WTC11 (cell line): ENCODE measurements around the gene ACAT2. TPM values are rescaled to one million over a fixed set of nuclear protein-coding genes. Genes with fewer than 3 reads are reported as not detected.
"Not testable (repeated sequence)": the region's sequence is repeated elsewhere in the genome, so short reads cannot be mapped to it uniquely, and the experiment has no call there.

Source experiments
- ATAC-seq: fragments of 200-7000 bp; cut with Tn5 transposase; 2 replicates; pipeline ENCODE4 v1.10.0; 2021; ENCODE audit warnings: mild to moderate bottlenecking, moderate library complexity
- CTCF ChIA-PET: fragments of 300-600 bp; sonication (Branson Sonifier 250); formaldehyde crosslinking; loops from one replicate; lab custom pipeline; 2021; ENCODE audit warnings: antibody characterized with exemption; lab: Charles Lee
- POLR2A ChIA-PET: fragments of 350-600 bp; sonication (Branson Sonifier 250); formaldehyde crosslinking; loops from one replicate; lab custom pipeline; 2021; ENCODE audit warnings: antibody characterized with exemption; lab: Charles Lee
- DNase-seq: peaks from one replicate; pipeline ENCODE4 v3.0.0; 2021; ENCODE audit warnings: low spot score
- H3K27ac Mint-ChIP-seq: 2 replicates; pipeline ENCODE4 v1.8.0; 2021; ENCODE audit warnings: mixed read lengths
- H3K27me3 Mint-ChIP-seq: 2 replicates; pipeline ENCODE4 v1.8.0; 2021; ENCODE audit warnings: low read depth, mild to moderate bottlenecking, moderate library complexity, mixed read lengths
- H3K36me3 Mint-ChIP-seq: 2 replicates; pipeline ENCODE4 v1.8.0; 2021; ENCODE audit warnings: mixed read lengths
- H3K4me1 Mint-ChIP-seq: 2 replicates; pipeline ENCODE4 v1.8.0; 2022; ENCODE audit warnings: mixed read lengths
- H3K4me3 Mint-ChIP-seq: 2 replicates; pipeline ENCODE4 v1.8.0; 2021; ENCODE audit warnings: mild to moderate bottlenecking, moderate library complexity, mixed read lengths
- H3K9me3 Mint-ChIP-seq: 2 replicates; pipeline ENCODE4 v1.8.0; 2021; ENCODE audit warnings: mixed read lengths
- ATF1 ChIP-seq: sonication (generic); formaldehyde crosslinking; IDR thresholded peaks from 2 replicates; pipeline ENCODE4 v1.8.1; 2023; ENCODE audit warnings: mild to moderate bottlenecking, moderate library complexity, missing genetic modification reagents
- CREB1 ChIP-seq: sonication (generic); formaldehyde crosslinking; IDR thresholded peaks from 2 replicates; pipeline ENCODE4 v1.8.0; 2023; ENCODE audit warnings: mild to moderate bottlenecking, missing genetic modification reagents
- FOXJ3 ChIP-seq: sonication (generic); formaldehyde crosslinking; IDR thresholded peaks from 2 replicates; pipeline ENCODE4 v1.9.0; 2021; ENCODE audit warnings: missing genetic modification reagents, mild to moderate bottlenecking, borderline replicate concordance
- FOXK1 ChIP-seq: sonication (generic); formaldehyde crosslinking; IDR thresholded peaks from 2 replicates; pipeline ENCODE4 v1.8.0; 2022; ENCODE audit warnings: mild to moderate bottlenecking, moderate library complexity, missing genetic modification reagents
- GTF2I ChIP-seq: fragments of 250-450 bp; sonication (Bioruptor Pico); conservative IDR thresholded peaks from 2 replicates; pipeline ENCODE4 v1.4.0; 2021; ENCODE audit warnings: mild to moderate bottlenecking
- HMGA2 ChIP-seq: fragments of 250-450 bp; sonication (Bioruptor Pico); IDR thresholded peaks from 2 replicates; pipeline ENCODE4 v1.4.0; 2021; ENCODE audit warnings: mild to moderate bottlenecking, moderate library complexity
- total RNA-seq: library from RNA; stranded (reverse); gene quantifications from 3 replicates; pipeline ENCODE4 v1.2.3, GENCODE V29; 2021
- TF ChIP-seq, protein P1 (sequence below): sonication (generic); formaldehyde crosslinking; IDR thresholded peaks from 2 replicates; pipeline ENCODE4 v1.8.1; 2022; ENCODE audit warnings: missing genetic modification reagents, borderline replicate concordance
- TF ChIP-seq, protein P2 (sequence below): sonication (generic); formaldehyde crosslinking; IDR thresholded peaks from 2 replicates; pipeline ENCODE4 v1.8.0; 2023; ENCODE audit warnings: mild to moderate bottlenecking, missing genetic modification reagents
- TF ChIP-seq, protein P3 (sequence below): fragments of 250-450 bp; sonication (Bioruptor Pico); IDR thresholded peaks from 2 replicates; pipeline ENCODE4 v2.1.2; 2022; ENCODE audit warnings: mild to moderate bottlenecking, moderate library complexity
- TF ChIP-seq, protein P4 (sequence below): sonication (generic); formaldehyde crosslinking; IDR thresholded peaks from 2 replicates; pipeline ENCODE4 v1.8.0; 2022; ENCODE audit warnings: mild to moderate bottlenecking, missing genetic modification reagents
- TF ChIP-seq, protein P5 (sequence below): sonication (generic); formaldehyde crosslinking; IDR thresholded peaks from 2 replicates; pipeline ENCODE4 v1.8.1; 2023; ENCODE audit warnings: mild to moderate bottlenecking, missing genetic modification reagents
- TF ChIP-seq, protein P6 (sequence below): sonication (generic); formaldehyde crosslinking; IDR thresholded peaks from 2 replicates; pipeline ENCODE4 v1.8.1; 2023; ENCODE audit warnings: mild to moderate bottlenecking, missing genetic modification reagents, moderate library complexity
- TF ChIP-seq, protein P7 (sequence below): sonication (generic); formaldehyde crosslinking; IDR thresholded peaks from 2 replicates; pipeline ENCODE4 v1.8.1; 2022; ENCODE audit warnings: low read depth, mild to moderate bottlenecking, moderate library complexity, missing genetic modification reagents, borderline replicate concordance
- TF ChIP-seq, protein P8 (sequence below): sonication (generic); formaldehyde crosslinking; IDR thresholded peaks from 2 replicates; pipeline ENCODE4 v1.8.1; 2022; ENCODE audit warnings: mild to moderate bottlenecking, moderate library complexity, missing genetic modification reagents

ACAT2 gene
- total RNA-seq, 1 experiment from 2014 or later = 138 TPM

DNA sequence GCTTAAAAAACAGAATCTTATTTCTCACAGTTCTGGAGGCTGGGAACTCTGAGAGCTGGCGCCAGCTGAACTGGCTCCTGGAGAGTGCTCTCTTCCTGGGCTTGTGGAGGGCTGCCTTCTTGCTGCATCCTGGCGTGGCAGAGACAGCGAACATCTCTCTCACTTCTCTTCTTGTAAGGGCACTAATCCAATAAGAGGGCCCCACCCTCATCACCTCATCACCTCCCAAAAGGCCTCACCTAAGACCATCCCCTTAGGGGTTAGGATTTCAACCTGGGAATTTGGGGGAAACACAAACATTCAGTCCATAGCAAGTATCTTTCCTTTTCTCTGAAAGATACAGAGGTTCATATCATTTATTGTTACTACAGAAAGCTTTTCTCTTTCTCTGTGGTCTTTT, 62.1 kb downstream of the ACAT2 start (continued):
- TF ChIP-seq FOXK1 (CRISPR knock-in tag) = no peak
- TF ChIP-seq, protein P1, sequence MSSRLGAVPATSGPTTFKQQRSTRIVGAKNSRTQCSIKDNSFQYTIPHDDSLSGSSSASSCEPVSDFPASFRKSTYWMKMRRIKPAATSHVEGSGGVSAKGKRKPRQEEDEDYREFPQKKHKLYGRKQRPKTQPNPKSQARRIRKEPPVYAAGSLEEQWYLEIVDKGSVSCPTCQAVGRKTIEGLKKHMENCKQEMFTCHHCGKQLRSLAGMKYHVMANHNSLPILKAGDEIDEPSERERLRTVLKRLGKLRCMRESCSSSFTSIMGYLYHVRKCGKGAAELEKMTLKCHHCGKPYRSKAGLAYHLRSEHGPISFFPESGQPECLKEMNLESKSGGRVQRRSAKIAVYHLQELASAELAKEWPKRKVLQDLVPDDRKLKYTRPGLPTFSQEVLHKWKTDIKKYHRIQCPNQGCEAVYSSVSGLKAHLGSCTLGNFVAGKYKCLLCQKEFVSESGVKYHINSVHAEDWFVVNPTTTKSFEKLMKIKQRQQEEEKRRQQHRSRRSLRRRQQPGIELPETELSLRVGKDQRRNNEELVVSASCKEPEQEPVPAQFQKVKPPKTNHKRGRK (CRISPR knock-in tag) = no peak
- TF ChIP-seq ATF1 = no peak
- TF ChIP-seq, protein P2, sequence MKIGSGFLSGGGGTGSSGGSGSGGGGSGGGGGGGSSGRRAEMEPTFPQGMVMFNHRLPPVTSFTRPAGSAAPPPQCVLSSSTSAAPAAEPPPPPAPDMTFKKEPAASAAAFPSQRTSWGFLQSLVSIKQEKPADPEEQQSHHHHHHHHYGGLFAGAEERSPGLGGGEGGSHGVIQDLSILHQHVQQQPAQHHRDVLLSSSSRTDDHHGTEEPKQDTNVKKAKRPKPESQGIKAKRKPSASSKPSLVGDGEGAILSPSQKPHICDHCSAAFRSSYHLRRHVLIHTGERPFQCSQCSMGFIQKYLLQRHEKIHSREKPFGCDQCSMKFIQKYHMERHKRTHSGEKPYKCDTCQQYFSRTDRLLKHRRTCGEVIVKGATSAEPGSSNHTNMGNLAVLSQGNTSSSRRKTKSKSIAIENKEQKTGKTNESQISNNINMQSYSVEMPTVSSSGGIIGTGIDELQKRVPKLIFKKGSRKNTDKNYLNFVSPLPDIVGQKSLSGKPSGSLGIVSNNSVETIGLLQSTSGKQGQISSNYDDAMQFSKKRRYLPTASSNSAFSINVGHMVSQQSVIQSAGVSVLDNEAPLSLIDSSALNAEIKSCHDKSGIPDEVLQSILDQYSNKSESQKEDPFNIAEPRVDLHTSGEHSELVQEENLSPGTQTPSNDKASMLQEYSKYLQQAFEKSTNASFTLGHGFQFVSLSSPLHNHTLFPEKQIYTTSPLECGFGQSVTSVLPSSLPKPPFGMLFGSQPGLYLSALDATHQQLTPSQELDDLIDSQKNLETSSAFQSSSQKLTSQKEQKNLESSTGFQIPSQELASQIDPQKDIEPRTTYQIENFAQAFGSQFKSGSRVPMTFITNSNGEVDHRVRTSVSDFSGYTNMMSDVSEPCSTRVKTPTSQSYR (CRISPR knock-in tag) = no peak
- TF ChIP-seq FOXJ3 (CRISPR knock-in tag) = no peak
- TF ChIP-seq, protein P3, sequence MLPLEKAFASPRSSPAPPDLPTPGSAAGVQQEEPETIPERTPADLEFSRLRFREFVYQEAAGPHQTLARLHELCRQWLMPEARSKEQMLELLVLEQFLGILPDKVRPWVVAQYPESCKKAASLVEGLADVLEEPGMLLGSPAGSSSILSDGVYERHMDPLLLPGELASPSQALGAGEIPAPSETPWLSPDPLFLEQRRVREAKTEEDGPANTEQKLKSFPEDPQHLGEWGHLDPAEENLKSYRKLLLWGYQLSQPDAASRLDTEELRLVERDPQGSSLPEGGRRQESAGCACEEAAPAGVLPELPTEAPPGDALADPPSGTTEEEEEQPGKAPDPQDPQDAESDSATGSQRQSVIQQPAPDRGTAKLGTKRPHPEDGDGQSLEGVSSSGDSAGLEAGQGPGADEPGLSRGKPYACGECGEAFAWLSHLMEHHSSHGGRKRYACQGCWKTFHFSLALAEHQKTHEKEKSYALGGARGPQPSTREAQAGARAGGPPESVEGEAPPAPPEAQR = no peak
- TF ChIP-seq, protein P4, sequence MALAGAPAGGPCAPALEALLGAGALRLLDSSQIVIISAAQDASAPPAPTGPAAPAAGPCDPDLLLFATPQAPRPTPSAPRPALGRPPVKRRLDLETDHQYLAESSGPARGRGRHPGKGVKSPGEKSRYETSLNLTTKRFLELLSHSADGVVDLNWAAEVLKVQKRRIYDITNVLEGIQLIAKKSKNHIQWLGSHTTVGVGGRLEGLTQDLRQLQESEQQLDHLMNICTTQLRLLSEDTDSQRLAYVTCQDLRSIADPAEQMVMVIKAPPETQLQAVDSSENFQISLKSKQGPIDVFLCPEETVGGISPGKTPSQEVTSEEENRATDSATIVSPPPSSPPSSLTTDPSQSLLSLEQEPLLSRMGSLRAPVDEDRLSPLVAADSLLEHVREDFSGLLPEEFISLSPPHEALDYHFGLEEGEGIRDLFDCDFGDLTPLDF = no peak
- TF ChIP-seq HMGA2 (CRISPR knock-in tag) = no peak

DNA sequence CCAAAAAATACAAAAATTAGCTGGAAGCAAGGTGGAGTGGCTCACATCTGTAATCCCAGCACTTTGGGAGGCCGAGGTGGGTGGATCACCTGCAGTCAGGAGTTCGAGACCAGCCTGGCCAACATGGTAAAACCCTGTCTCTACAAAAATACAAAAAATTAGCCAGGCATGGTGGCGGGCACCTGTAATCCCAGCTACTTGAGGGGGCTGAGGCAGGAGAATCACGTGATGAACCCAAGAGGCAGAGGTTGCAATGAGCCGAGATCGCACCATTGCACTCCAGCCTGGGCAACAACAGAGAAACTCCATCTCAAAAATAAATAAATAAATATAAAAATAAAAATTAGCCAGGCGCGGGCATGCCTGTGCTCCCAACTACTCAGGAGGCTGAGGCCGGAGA, 62.8 kb downstream of the ACAT2 start:
- H3K4me3 Mint-ChIP-seq, DNase-seq, H3K27ac Mint-ChIP-seq, CTCF ChIA-PET, ATAC-seq, POLR2A ChIA-PET, H3K9me3 Mint-ChIP-seq, H3K27me3 Mint-ChIP-seq, H3K36me3 Mint-ChIP-seq: not testable (repeated sequence)
- peaks cover 44% of the 10 kb centered on the region for H3K4me1 Mint-ChIP-seq

DNA sequence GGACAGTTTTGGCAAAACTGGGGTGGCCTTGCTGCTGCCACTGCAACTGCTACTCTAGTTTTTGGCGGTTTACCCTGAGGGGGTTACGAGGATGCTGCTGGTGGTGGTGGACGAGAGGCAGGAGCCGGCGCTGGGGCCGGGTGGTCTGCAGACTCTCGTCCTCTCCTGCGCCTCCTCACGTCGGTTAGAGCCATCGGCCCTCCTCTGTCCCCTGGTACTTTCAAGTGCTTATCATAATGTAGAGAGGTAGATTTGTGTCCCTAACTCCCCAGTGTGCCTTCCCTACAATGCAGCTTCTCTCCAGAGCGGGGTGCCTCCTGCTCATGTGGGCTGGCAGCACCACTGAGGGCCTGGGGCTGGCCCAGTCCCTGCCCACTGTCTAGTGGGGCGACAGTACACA, 64.2 kb downstream of the ACAT2 start:
- Mint-ChIP-seq H3K4me1 (peaks cover 45% of the 10 kb centered on the region), H3K27me3 (no peaks in the 10 kb centered on the region), H3K9me3 (no peaks in the 10 kb centered on the region), H3K36me3 (no peaks in the 10 kb centered on the region; the same call in 1 of the 2 replicates), H3K4me3 (no peak overlapping the region), H3K27ac (no peak overlapping the region)
- ChIA-PET POLR2A (no interaction called here), CTCF (no interaction called here)
- no peak for DNase-seq
- ATAC-seq = no peak
- no peak for TF ChIP-seq CREB1 (CRISPR knock-in tag)
- TF ChIP-seq, protein P5, sequence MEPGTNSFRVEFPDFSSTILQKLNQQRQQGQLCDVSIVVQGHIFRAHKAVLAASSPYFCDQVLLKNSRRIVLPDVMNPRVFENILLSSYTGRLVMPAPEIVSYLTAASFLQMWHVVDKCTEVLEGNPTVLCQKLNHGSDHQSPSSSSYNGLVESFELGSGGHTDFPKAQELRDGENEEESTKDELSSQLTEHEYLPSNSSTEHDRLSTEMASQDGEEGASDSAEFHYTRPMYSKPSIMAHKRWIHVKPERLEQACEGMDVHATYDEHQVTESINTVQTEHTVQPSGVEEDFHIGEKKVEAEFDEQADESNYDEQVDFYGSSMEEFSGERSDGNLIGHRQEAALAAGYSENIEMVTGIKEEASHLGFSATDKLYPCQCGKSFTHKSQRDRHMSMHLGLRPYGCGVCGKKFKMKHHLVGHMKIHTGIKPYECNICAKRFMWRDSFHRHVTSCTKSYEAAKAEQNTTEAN (CRISPR knock-in tag) = no peak
- TF ChIP-seq, protein P6, sequence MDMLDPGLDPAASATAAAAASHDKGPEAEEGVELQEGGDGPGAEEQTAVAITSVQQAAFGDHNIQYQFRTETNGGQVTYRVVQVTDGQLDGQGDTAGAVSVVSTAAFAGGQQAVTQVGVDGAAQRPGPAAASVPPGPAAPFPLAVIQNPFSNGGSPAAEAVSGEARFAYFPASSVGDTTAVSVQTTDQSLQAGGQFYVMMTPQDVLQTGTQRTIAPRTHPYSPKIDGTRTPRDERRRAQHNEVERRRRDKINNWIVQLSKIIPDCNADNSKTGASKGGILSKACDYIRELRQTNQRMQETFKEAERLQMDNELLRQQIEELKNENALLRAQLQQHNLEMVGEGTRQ (CRISPR knock-in tag) = no peak
- TF ChIP-seq, protein P4 = no peak
- TF ChIP-seq, protein P3 = no peak
- TF ChIP-seq, protein P7, sequence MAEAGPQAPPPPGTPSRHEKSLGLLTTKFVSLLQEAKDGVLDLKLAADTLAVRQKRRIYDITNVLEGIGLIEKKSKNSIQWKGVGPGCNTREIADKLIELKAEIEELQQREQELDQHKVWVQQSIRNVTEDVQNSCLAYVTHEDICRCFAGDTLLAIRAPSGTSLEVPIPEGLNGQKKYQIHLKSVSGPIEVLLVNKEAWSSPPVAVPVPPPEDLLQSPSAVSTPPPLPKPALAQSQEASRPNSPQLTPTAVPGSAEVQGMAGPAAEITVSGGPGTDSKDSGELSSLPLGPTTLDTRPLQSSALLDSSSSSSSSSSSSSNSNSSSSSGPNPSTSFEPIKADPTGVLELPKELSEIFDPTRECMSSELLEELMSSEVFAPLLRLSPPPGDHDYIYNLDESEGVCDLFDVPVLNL (CRISPR knock-in tag) = no peak
- TF ChIP-seq, protein P8, sequence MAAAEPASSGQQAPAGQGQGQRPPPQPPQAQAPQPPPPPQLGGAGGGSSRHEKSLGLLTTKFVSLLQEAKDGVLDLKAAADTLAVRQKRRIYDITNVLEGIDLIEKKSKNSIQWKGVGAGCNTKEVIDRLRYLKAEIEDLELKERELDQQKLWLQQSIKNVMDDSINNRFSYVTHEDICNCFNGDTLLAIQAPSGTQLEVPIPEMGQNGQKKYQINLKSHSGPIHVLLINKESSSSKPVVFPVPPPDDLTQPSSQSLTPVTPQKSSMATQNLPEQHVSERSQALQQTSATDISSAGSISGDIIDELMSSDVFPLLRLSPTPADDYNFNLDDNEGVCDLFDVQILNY (CRISPR knock-in tag) = no peak
- no peak for TF ChIP-seq GTF2I (CRISPR knock-in tag)
